Prostate gland (tissue), 2 donors: ENCODE data around the gene PTRHD1.
"Not testable (repeated sequence)": the region's sequence is repeated elsewhere in the genome, so short reads cannot be mapped to it uniquely, and the experiment has no call there.

Source experiments
- POLR2A ChIP-seq: fragments of 450-650 bp; IDR thresholded peaks from one replicate; pipeline ENCODE4 v1.6.1; 2016; ENCODE audit warnings: antibody characterized with exemption, mild to moderate bottlenecking
- POLR2AphosphoS5 ChIP-seq: sonication (generic); formaldehyde crosslinking; IDR thresholded peaks from one replicate; pipeline ENCODE4 v1.6.1; 2017; ENCODE audit warnings: antibody characterized with exemption
- TF ChIP-seq, protein P1 (sequence below), 4 experiments: fragments of 200-600 bp in 2 of 4; fragments of 450-650 bp in 2 of 4; sonication (generic) in 2 of 4; IDR thresholded peaks; 1 replicate in 3 of 4; 2 replicates in 1 of 4; pipeline ENCODE4 v1.5.1; 2016 to 2019; ENCODE audit warnings: antibody characterized with exemption in 4 of 4, mild to moderate bottlenecking in 2 of 4, moderate library complexity in 2 of 4

DNA sequence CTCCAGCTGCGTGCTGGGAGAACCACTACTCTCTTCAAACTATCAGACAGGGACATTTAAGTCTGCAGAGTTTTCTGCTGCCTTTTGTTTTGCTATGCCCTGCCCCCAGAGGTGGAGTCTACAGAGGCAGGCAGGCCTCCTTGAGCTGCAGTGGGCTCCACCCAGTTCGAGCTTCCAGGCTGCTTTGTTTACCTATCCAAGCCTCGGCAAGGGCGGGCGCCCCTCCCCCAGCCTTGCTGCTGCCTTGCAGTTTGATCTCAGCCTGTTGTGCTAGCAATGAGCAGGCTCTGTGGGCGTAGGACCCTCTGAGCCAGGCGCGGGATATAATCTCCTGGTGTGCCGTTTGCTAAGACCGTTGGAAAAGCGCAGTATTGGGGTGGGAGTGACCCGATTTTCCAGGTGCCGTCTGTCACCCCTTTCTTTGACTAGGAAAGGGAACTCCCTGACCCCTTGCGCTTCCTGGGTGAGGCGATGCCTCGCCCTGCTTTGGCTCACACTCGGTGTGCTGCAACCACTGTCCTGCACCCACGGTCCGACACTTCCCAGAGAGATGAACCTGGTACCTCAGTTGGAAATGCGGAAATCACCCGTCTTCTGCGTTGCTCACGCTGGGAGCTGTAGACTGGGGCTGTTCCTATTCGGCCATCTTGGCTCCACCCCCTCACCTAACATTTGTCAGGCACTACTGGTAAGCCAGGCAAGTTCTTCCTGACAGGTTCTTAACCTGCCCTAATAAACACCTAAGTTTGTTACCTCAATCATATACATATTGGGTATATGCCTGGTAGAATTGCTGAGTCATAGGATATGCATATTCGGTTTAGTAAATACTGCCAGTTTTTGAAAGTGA is 12.8 kb upstream of the PTRHD1 start:
- TF ChIP-seq, protein P1, sequence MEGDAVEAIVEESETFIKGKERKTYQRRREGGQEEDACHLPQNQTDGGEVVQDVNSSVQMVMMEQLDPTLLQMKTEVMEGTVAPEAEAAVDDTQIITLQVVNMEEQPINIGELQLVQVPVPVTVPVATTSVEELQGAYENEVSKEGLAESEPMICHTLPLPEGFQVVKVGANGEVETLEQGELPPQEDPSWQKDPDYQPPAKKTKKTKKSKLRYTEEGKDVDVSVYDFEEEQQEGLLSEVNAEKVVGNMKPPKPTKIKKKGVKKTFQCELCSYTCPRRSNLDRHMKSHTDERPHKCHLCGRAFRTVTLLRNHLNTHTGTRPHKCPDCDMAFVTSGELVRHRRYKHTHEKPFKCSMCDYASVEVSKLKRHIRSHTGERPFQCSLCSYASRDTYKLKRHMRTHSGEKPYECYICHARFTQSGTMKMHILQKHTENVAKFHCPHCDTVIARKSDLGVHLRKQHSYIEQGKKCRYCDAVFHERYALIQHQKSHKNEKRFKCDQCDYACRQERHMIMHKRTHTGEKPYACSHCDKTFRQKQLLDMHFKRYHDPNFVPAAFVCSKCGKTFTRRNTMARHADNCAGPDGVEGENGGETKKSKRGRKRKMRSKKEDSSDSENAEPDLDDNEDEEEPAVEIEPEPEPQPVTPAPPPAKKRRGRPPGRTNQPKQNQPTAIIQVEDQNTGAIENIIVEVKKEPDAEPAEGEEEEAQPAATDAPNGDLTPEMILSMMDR (IDR thresholded peaks at IDR 0.05), result not testable (repeated sequence)
- not testable (repeated sequence) for TF ChIP-seq POLR2AphosphoS5, POLR2A
